Measurements from ENCODE around the gene EXOC2.

GRCh38 chr6:636488-636887 is 56.5 kb downstream of the EXOC2 start:
- TF ChIP-seq CTCF (IDR thresholded peaks at IDR 0.05) (no peak), POLR2A (IDR thresholded peaks at IDR 0.05) (no peak)
